SK-N-SH treated with all-trans-retinoic acid at 6 μM for 48 hours (cell line): Measurements from ENCODE around the gene CNTNAP2.
A peak's percentile ranks its signal among the peaks of the same experiment; 100 is the strongest.

Experiments
- ATAC-seq: fragments of 200-7000 bp; cut with Tn5 transposase; 3 replicates; pipeline ENCODE4 v1.9.1; 2020; ENCODE audit warnings: mild to moderate bottlenecking, moderate library complexity
- ARNTL ChIP-seq: fragments of 450-650 bp; formaldehyde crosslinking; IDR thresholded peaks from 2 replicates; pipeline ENCODE4 v1.5.0; 2020; ENCODE audit warnings: low read depth, mild to moderate bottlenecking, moderate library complexity, borderline replicate concordance
- BACH2 ChIP-seq: fragments of 250-450 bp; sonication (Bioruptor Pico); IDR thresholded peaks from 2 replicates; pipeline ENCODE4 v1.9.0; 2021; ENCODE audit warnings: mild to moderate bottlenecking, borderline replicate concordance
- CREB5 ChIP-seq: fragments of 250-450 bp; sonication (Bioruptor Pico); IDR thresholded peaks from 2 replicates; pipeline ENCODE4 v1.5.1; 2020; ENCODE audit warnings: low read depth, mild to moderate bottlenecking, moderate library complexity
- CSDC2 ChIP-seq: fragments of 250-450 bp; sonication (Bioruptor Pico); IDR thresholded peaks from 2 replicates; pipeline ENCODE4 v1.5.0; 2020; ENCODE audit warnings: mild to moderate bottlenecking, moderate library complexity
- CSRNP3 ChIP-seq: fragments of 250-450 bp; sonication (Bioruptor Pico); IDR thresholded peaks from 2 replicates; pipeline ENCODE4 v1.5.1; 2021; ENCODE audit warnings: mild to moderate bottlenecking, moderate library complexity
- ESRRG ChIP-seq: fragments of 250-450 bp; sonication (Bioruptor Pico); IDR thresholded peaks from 2 replicates; pipeline ENCODE4 v1.6.1; 2021; ENCODE audit warnings: mild to moderate bottlenecking
- OSR1 ChIP-seq: fragments of 250-450 bp; sonication (Bioruptor Pico); IDR thresholded peaks from 2 replicates; pipeline ENCODE4 v1.8.0; 2022; ENCODE audit warnings: moderate library complexity, mild to moderate bottlenecking, inconsistent platforms
- PPARA ChIP-seq: fragments of 250-450 bp; sonication (Bioruptor Pico); IDR thresholded peaks from 2 replicates; pipeline ENCODE4 v1.5.0; 2020; ENCODE audit warnings: mild to moderate bottlenecking, borderline replicate concordance
- SNAI2 ChIP-seq: fragments of 250-450 bp; sonication (Bioruptor Pico); IDR thresholded peaks from 2 replicates; pipeline ENCODE4 v1.5.0; 2020; ENCODE audit warnings: mild to moderate bottlenecking, moderate library complexity
- TCF4 ChIP-seq: fragments of 250-450 bp; sonication (Bioruptor Pico); IDR thresholded peaks from 2 replicates; pipeline ENCODE4 v1.8.0; 2021; ENCODE audit warnings: mild to moderate bottlenecking, moderate library complexity, borderline replicate concordance
- TOX ChIP-seq: fragments of 250-450 bp; sonication (Bioruptor Pico); IDR thresholded peaks from 2 replicates; pipeline ENCODE4 v1.8.0; 2021; ENCODE audit warnings: mild to moderate bottlenecking, moderate library complexity, borderline replicate concordance
- ZC3H10 ChIP-seq: fragments of 250-450 bp; sonication (Bioruptor Pico); IDR thresholded peaks from 2 replicates; pipeline ENCODE4 v1.5.1; 2021; ENCODE audit warnings: mild to moderate bottlenecking, moderate library complexity
- ZFP30 ChIP-seq: fragments of 450-650 bp; formaldehyde crosslinking; IDR thresholded peaks from 2 replicates; pipeline ENCODE4 v1.5.0; 2022; ENCODE audit warnings: mild to moderate bottlenecking, moderate library complexity
- ZNF565 ChIP-seq: fragments of 450-650 bp; formaldehyde crosslinking; conservative IDR thresholded peaks from 2 replicates; pipeline ENCODE4 v1.5.0; 2020; ENCODE audit warnings: low read depth, mild to moderate bottlenecking, moderate library complexity
- ZNF70 ChIP-seq: fragments of 450-650 bp; formaldehyde crosslinking; IDR thresholded peaks from 2 replicates; pipeline ENCODE4 v1.5.0; 2020; ENCODE audit warnings: mild to moderate bottlenecking, moderate library complexity
- TF ChIP-seq, protein P1 (sequence below): fragments of 250-450 bp; sonication (Bioruptor Pico); IDR thresholded peaks from 2 replicates; pipeline ENCODE4 v1.5.0; 2020; ENCODE audit warnings: mild to moderate bottlenecking, moderate library complexity
- TF ChIP-seq, protein P2 (sequence below): fragments of 250-450 bp; sonication (Bioruptor Pico); IDR thresholded peaks from 2 replicates; pipeline ENCODE4 v1.8.0; 2021; ENCODE audit warnings: low read depth, mild to moderate bottlenecking, moderate library complexity, borderline replicate concordance

The CNTNAP2 gene

DNA sequence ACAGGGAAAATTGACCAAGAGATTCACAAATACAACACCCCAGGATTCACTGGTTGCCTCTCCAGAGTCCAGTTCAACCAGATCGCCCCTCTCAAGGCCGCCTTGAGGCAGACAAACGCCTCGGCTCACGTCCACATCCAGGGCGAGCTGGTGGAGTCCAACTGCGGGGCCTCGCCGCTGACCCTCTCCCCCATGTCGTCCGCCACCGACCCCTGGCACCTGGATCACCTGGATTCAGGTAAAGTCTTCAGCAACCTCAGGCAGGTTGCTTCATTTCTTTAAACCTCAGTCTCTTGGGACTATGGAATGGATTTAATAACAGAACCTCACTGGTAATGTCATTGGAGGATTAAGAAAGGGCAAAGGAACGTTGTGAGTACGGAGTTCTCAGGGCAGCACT is 2267.1 kb downstream of the CNTNAP2 start:
- TF ChIP-seq CSRNP3 (CRISPR knock-in tag) (no peak), ZC3H10 (CRISPR knock-in tag) (no peak), TOX (CRISPR knock-in tag) (no peak), ARNTL (CRISPR knock-in tag) (no peak)
- no peak for ATAC-seq

DNA sequence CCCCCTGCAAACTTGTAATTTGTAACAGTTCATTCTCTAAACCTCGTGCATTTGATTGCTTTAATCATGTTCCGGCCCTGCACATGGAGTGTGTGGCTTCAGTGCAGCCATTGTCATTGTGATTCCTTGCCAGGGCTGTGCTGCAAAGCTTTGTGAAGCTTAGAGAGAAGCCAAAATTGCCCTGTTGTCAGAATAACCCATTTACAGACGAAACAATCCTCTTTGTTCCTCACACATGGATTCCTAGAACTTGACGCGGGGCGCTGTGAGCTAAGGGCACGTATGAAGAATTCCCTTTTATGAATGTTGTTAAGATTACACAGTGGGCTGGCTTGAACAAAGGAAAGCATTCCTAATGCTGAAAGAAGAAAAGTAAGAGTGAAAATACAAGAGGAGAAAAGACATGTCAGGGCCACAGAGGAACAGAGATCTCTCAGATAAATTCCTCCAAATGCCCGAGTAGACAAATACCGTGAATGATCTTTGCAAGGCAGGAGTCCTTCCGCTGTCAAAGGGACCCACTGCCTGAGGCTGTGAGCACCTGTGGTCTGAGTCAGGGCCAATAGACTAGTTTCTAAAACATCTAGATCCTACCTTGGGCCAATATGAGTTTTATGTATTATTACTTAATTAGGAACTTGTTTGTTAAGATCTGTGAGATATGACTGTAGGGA is 2268.5 kb downstream of the CNTNAP2 start:
- TF ChIP-seq OSR1 (CRISPR knock-in tag) (no peak), ARNTL (CRISPR knock-in tag) (no peak), ZNF565 (CRISPR knock-in tag) (no peak), ZNF70 (CRISPR knock-in tag) (no peak)
- ATAC-seq: no peak

- TF ChIP-seq TCF4 (CRISPR knock-in tag): no peak
- TF ChIP-seq BACH2 (CRISPR knock-in tag): no peak
- TF ChIP-seq CREB5 (CRISPR knock-in tag): no peak
- no peak for TF ChIP-seq ESRRG (CRISPR knock-in tag)
- no peak for TF ChIP-seq OSR1 (CRISPR knock-in tag)
- no peak for TF ChIP-seq PPARA (CRISPR knock-in tag)
- TF ChIP-seq, protein P1, sequence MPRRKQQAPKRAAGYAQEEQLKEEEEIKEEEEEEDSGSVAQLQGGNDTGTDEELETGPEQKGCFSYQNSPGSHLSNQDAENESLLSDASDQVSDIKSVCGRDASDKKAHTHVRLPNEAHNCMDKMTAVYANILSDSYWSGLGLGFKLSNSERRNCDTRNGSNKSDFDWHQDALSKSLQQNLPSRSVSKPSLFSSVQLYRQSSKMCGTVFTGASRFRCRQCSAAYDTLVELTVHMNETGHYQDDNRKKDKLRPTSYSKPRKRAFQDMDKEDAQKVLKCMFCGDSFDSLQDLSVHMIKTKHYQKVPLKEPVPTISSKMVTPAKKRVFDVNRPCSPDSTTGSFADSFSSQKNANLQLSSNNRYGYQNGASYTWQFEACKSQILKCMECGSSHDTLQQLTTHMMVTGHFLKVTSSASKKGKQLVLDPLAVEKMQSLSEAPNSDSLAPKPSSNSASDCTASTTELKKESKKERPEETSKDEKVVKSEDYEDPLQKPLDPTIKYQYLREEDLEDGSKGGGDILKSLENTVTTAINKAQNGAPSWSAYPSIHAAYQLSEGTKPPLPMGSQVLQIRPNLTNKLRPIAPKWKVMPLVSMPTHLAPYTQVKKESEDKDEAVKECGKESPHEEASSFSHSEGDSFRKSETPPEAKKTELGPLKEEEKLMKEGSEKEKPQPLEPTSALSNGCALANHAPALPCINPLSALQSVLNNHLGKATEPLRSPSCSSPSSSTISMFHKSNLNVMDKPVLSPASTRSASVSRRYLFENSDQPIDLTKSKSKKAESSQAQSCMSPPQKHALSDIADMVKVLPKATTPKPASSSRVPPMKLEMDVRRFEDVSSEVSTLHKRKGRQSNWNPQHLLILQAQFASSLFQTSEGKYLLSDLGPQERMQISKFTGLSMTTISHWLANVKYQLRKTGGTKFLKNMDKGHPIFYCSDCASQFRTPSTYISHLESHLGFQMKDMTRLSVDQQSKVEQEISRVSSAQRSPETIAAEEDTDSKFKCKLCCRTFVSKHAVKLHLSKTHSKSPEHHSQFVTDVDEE (CRISPR knock-in tag): no peak
- TF ChIP-seq ZC3H10 (CRISPR knock-in tag): no peak
- TF ChIP-seq, protein P2, sequence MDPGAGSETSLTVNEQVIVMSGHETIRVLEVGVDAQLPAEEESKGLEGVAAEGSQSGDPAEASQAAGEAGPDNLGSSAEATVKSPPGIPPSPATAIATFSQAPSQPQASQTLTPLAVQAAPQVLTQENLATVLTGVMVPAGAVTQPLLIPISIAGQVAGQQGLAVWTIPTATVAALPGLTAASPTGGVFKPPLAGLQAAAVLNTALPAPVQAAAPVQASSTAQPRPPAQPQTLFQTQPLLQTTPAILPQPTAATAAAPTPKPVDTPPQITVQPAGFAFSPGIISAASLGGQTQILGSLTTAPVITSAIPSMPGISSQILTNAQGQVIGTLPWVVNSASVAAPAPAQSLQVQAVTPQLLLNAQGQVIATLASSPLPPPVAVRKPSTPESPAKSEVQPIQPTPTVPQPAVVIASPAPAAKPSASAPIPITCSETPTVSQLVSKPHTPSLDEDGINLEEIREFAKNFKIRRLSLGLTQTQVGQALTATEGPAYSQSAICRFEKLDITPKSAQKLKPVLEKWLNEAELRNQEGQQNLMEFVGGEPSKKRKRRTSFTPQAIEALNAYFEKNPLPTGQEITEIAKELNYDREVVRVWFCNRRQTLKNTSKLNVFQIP (CRISPR knock-in tag): no peak
- TF ChIP-seq ZFP30 (CRISPR knock-in tag): no peak
- no peak for TF ChIP-seq CSDC2 (CRISPR knock-in tag)
- no peak for ATAC-seq
These were observed 2273.8 kb downstream of the CNTNAP2 start for GRCh38 chr7:148390381-148390780.

DNA sequence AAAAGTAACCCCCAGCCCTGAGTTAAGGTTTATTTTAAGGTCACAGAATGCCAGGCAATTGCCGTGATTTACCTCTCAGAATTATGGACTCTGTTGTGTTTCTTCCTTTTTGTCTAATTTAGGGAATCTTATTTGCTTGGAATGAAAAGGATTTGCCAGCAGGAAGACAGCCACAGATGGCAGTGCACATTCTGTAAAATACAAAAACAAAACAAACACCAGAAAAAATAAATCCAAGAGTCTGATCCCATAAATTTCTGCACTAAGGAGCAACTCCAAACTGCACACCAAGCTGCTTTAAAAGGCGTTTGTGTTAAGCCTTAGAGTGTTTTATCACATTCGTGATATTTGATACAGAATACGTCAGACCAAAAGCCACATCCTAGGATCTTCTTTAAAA is 2275.0 kb downstream of the CNTNAP2 start:
- ATAC-seq: no peak
- no peak for TF ChIP-seq ZNF70 (CRISPR knock-in tag)
- TF ChIP-seq TOX (CRISPR knock-in tag): no peak
- TF ChIP-seq, all 23 proteins: peak for 0

- no peak for ATAC-seq
These were observed 2278.0 kb downstream of the CNTNAP2 start for GRCh38 chr7:148394582-148394981.

GRCh38 chr7:148395352-148395811 is 2278.8 kb downstream of the CNTNAP2 start:
- TF ChIP-seq, protein P1 (CRISPR knock-in tag): no peak
- TF ChIP-seq OSR1 (CRISPR knock-in tag) (no peak), CREB5 (CRISPR knock-in tag) (no peak), CSDC2 (CRISPR knock-in tag) (no peak), TOX (CRISPR knock-in tag) (no peak), ARNTL (CRISPR knock-in tag) (no peak), ZC3H10 (CRISPR knock-in tag) (no peak)
- TF ChIP-seq, all 23 proteins: peak for 0

More at GRCh38 chr7:148394582-148394981, 2278.0 kb downstream of the CNTNAP2 start:
- no peak for TF ChIP-seq OSR1 (CRISPR knock-in tag)
- TF ChIP-seq SNAI2 (CRISPR knock-in tag): no peak

More at GRCh38 chr7:148395352-148395811, 2278.8 kb downstream of the CNTNAP2 start:
- ATAC-seq: peak; percentile 29; the same call in 2 of the 3 replicates
